ENCODE results near the gene XKRX. TPM values are rescaled to one million over a fixed set of nuclear protein-coding genes. Genes with fewer than 3 reads are reported as not detected.

Gene XKRX
- total RNA-seq, result 0.16 TPM

DNA sequence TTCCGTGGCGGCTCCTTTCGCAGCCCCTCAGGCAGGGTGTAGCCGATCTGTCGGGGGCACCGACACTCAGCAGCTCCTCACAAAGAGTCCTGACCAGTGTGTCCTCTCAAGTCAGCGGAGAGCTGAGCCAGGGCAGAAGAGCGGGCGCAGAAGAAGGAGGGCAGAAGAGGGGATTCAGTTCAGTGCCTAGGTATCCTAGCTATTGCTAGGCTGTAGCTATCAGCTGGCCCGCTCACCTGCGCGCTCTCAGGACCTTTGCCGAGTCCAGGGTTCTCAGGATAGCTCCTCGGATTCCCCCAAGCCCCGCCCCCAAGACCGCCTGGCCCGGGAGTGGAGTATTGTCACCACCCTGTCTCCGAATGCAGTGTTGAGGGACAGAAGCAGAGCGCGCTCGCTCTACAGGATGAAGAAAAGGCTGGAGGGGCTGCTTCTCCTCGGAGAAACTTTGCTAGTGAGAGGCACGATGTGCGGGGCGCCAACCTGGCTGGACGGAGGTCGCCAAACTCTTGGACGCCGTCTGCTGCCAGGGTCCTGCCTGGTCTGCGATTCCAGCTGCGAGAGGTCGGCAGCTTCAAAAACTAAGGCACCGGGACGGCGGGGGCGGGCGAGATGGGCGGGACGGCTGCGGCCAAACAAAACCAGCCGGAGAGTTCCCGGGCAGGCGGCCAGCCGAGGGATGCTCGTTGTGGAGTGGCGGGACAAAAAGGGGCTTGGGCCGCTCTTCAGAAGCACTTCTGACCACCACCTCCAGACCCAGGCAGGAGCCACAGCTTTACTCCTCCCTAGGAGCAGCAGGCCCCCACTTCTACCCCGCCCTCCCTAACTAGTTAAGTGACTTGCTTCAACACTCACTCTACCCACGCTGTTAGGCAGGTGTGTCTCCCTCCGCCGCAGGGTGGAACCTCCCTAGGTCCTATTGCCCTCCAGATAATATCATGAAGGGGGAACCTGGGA, at the start of gene XKRX:
TSS of gene XKRX (minus strand) at position 258 of the 954 bp plus-strand sequence. CDS start 613 bp downstream, outside the sequence.
- DNase-seq, result no peak

DNA sequence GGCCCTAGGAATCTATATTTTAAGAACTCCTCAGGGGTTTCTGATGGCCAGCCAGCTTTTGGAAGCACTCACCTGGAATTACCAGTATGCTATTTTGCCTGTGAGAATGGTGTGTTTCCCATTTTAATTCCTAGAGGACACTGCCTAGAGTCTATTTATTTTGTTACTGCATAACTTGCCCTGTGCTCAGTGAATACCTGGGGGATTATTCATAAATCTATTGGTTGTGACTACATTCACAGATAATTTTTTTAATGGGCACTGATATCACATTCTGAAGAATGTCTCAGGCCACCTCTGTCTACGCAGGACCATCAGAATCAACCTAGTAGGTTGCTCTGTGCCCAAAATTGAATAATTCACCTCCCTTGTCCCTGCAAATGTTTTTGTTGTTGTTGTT, 47.5 kb upstream of the XKRX start:
- no peak for DNase-seq

DNA sequence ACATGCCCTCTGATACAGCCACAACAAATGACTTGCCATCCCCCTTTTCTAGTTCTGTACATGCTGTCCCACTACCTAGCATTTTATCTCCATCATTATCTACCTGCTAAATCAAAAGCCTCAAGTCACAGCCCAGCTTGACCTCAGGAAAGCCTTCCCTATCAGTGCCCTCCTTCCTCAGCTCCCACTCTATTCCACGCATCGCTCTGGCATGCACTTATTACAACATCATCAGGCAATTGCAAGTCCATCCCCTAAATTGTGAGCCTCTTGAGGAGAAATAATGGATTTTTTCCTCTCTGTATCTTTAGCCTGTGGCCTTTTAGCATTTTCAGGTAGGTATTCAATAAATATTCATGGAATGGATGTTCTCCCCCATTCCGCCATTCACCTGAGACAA, 46.5 kb upstream of the XKRX start:
- DNase-seq, result no peak

DNA sequence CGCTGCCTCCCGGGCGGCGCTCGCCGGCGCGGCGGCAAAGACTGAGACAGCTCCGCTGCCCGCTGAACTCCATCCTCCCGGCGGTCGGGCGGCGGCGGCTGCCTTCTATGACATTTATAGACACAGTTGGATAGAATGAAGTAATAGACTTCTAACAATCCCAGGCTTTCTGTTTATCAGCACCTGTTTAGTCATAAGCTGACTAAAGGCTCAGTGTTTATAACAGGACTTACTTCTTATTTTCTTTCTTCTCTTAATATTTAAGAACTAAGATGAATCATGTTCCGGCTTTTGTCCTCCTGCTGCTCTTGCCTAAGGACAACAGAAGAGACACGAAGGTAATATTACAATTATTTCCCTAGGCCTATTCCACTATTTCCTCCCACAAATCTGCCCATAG, 44.7 kb upstream of the XKRX start:
- no peak for DNase-seq

DNA sequence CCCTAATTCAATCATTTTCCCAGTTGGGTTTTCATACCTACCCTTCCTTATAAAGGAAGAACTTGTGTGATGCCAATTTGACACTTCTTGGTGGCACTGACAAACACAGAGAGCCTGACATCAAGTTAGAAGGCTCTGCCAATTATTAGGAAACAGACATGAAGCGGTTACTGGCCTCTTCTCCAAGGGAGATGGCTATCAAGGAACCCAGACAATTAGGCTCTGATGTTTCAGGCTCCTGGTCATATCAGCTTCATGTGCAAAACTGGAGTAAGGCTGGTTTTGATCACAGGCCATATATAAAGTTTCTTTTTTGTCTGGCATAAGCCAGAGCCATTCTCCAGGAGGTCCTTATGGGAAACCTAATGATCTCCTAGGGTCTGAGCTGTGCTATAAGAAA, 41.2 kb upstream of the XKRX start:
- no peak for DNase-seq

DNA sequence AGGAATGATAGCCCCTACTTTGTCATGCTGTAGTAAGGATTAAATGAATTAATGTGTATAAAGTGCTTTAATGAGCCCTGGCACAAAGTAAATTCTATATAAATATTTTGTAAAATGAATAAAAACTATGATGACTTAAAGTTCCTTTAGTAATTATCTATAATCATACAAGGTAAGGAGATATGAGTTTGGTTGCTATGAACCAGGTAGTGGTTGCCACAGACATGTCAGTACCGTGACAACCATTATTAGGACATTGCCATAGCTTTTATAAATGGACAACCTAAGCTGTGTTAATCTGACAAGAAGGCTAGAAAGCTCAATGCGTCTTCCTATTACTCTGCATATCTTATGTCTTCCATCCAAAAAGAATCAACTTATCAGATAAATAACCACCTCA, 40.7 kb upstream of the XKRX start, which contains the start of gene ARL13A:
TSS of gene ARL13A (plus strand) at position 301 of the 400 bp plus-strand sequence. CDS start 3,982 bp downstream, outside the sequence.
- DNase-seq, result no peak

DNA sequence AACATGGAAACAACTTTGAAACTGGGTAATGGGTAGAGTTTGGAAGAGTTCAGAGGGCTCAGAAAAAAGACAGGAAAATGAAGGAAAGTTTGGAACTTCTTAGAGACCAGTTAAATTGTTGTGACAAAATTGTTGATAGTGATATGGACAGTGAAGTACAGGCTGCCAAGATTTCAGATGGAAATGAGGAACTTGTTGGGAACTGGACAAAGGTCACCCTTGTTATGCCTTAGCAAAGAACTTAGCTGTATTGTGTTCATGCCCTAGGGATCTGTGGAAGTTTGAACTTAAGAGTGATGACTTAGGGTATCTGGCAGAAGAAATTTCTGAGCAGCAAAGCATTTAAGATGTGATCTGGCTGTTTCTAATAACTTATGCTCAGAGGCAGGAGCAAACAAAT, 35.6 kb upstream of the XKRX start:
- no peak for DNase-seq

DNA sequence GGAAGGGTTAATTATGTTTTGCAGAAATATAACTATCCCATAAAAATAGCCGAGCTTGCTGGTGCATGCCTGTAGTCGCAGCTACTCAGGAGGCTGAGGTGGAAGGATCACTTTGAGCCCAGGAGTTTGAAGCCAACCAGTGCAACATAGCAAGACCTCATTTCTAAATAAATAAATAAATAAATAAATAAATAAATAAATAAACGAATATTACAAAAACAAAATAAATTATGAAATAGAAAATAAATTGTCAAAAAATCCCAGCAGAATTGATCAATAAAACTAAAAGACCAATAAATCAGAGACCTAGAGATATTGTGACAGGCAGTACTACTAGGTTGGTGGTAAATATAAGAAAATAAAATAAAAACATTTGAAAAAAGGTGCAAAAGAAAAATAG, 34.1 kb upstream of the XKRX start:
- DNase-seq, result no peak

DNA sequence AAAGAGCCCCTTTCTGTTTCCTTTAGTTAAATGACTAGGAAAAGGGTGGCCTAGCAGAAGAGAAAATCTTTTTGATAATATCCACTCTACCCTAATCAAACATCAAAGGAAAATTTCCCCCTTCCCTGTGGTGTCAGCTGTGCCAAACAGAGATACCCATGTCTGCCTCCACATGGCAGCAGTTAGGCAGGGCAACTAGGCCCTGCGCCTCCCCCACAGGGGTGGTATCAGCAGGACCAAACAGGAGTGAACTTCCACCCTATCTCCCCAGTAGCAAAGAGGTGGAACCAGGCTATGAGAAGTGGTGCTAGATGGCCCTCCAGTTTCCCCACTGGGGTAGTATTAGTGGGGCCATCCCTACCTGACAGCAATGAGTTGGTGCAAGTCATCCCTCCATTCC, 19.8 kb upstream of the XKRX start:
- no peak for DNase-seq

DNA sequence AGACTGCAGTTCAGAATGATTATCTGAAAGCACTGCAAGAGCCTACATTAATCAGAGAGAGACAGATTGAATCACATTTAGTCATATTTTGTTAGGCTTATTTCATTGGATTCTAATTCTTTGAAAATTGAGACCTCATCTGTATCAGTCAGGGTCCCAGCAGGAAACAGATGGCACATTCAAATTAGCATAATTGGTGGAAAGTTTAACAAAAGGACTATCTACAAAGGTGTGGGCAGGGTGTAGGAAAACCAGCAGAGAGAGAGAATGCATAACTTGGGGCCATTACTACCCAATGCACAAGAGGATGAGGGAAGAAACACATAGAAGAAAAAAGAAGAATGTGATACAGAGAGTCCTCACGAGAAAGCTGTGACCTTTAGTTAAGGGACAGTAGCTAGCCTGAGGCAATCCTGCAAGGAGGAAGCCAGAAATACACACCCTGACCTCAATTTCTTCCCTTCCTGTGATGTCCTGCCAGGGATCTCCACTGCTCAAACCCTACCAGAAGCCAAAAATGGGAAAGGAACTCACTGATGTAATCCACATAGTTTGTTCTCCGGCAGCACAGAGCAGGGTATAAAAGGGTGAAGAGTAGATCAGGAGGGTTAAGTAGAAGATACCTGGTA, 17.7 kb upstream of the XKRX start:
- DNase-seq, result no peak

DNA sequence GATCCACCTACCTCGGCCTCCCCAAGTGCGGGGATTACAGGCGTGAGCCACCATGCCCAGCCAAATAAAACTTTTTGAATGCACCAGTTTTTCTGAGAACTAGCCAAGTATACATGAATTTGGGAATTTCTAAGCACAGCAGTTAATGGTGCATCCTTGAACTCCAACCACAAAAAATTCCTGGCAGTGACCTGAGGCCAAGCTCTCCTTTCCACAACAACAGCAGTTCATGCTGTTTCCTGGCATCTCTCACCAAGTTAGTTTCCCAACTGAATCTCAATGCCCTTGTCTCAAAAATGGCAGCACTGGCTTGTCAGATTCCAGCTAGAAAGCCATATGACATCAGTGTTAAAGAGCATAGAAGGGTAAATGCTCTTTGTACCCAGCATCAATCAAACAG, 15.9 kb upstream of the XKRX start:
- DNase-seq, result no peak

DNA sequence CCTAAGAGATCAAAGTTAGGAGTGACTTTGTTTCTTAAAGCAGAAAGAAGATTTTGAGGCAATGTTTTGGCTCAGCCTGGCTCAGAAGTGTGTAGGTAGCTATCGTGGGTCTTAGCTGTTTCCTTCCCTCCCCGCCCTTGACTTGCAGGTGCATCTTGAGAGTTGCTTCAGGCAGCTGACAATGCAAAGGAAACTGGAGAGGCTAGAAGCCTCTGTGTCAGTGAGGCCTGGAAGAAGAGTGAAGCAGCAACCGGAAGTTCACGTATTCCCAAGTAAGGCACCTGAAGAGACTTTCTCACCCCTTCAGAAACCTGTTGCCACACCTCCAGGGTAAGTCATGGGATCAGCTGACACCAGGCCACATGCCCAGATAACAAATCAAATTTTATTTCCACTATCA, 10.6 kb upstream of the XKRX start:
- DNase-seq, result no peak

DNA sequence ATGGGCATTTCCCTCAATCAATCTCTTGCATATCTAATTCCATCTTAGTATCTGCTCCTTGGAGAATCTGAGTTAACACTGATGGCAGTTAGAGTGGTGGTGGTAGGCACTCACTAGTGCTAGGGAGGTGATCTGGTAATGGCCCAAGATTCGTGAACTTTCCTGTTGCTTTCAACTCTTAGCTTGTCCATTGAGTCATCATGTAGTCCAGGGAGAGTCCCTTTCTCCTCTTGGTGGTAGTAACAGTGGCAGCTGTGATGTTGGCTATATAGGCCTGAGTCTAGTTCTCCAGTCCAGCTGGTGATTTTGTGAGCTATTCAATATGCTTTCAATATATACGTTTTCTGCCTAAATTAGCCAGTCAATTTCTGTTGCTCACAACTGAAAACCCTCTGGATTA, 7.0 kb upstream of the XKRX start:
- DNase-seq, result no peak

DNA sequence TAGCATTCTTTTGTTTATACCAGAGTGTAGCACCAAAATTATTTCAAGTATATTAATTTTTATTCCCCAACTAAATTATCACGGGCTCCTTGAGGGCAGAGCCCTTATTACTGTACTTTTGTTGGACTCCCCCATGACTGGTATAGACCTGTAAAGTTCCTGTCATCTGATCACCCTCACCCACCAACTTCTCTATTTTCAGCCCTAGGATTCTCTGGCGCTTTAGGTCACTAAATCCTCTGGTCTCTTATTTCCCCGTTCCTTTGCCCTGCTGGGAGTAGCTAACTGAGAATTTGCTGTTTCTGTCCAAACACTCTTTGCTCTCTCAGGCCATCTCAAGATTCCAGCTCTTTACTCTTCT, 3.2 kb upstream of the XKRX start:
- no peak for DNase-seq

DNA sequence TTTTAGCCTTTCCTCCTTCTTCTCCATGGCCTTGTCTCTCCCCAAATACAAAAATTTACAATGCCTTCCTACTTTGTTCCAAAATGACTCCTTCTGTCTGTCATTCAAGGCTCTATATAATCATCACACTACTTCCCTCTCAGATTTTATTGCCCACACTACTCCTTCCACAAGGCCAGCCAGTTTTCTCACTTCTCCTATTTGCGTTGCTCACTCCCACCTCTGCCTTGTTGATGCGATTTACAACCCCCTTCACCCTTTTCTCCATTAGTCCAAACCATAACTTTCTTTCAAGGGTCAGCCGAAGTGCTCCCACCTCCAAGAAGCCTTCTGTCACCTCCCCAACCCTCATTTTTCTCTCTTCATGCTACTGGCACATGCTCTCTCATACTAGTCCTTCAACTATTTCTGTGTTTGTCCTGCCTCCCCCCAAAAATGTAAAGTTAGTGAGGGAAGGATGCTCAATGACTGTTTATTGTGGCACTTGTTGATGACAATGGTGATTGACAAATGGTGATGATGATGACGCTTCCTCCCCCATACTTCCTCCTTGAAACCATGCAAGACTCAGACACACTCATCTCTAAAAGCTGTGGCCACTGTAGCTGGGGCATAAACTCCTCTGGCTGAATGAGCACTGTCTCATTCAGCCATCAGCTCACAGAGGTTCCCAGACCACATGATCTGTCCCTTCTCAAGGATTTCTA, 2.7 kb upstream of the XKRX start:
- no peak for DNase-seq

DNA sequence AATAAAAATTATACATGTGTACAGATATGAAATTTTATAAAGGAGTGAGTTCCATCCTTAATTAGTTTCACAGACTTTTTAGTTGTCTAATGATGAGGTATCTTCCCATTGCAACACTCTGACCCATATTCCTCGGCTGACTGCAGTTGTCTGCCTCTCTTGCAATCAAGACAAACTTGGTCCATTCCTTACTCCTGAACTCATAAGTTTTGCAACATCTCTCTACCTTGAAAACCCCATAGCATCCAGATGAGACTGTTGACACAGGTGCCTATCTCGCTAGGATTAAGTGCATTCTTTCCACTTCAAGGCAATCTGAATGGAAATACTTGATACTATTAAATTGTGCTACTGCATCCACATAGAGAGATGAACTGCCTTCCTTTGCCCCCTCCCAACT, 2.3 kb downstream of the XKRX start:
- no peak for DNase-seq

DNA sequence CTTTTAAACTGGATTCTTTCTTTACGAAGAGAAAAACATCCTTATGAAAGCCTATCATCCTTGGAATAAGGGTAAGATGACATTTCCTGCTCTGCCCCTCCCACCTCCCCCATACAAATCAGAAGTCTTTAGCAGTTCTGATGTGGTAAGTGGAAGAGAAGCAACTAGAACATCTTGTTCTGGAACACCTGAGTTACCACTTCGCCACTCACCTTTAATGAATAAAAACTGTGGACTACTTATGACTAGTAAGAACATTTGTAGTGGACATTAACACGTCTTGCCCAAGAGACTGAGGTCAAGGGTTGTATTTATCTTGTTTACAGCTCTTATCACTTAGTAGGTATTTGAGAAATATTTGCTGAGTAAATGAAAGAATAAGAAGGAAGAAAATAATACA, 4.3 kb downstream of the XKRX start:
- DNase-seq, result no peak

DNA sequence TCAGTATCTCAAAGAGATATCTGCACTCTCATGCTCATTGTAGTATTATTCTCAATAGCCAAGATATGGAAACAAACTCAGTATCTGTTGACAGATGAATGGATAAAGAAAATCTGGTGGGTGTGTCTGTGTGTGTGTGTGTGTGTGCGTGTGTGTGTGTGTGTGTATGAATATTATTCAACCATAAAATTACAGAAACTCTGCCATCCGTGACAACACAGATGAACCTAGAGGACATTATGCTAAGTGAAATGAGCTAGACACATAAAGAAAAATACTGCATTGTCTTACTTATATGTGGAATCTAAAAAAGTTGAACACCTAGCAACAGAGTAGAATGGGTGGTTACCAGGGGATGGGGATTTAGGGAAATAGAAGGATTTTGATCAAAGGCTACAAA, 13.2 kb downstream of the XKRX start:
- no peak for DNase-seq

DNA sequence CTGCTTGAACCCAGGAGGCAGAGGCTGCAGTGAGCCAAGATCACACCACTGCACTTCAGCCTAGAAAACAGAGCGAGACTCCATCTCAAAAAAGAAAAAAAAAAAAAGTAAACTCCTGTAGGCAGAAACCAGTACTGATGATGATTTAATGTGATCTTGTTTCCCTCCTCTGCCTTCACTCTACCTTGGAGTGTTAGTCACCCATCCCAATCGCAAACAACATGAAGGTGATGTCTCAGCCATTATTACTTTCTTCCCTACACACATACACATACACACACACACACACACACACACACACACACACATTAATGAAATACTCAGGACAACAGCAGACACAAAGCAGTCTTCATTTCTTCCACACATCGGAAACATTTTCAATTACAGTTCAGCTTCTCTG, 15.6 kb downstream of the XKRX start:
- no peak for DNase-seq

DNA sequence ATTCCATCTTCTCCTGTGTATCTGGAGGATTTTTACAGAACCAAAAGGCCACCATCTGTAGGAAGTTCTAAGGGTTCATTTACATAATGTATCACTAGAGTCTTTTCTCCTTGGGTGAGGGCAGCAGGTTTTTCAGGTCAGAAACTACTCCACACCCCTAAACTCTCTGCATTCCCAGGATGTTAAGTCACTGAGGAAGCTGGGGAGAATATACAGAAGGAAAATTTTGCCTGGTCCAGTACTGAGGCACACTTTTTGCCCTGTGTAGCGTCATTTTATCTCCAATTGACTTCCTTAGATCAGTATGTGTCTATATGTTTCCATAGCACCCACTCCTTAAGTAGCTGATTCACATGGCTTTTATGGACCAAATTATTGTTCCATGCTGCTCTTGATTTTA, 17.0 kb downstream of the XKRX start:
- no peak for DNase-seq

DNA sequence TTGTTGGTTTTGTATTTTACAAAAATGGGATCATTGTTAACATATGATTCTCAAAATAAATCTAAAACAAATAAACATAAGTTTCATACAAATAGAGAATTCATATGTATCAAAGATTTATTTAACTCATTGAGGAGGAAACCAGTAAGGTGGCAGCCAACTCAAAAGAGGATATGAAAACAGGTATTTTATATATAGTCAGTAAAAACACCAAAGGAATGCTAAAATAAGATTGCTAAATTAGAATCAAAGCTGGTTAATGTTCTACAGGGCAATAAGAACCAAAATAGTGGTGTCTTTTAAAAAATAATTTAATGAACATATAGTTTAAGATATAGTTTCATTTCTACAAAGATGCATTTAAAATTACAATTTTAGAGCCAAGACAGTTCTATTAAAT, 23.1 kb downstream of the XKRX start:
- no peak for DNase-seq

DNA sequence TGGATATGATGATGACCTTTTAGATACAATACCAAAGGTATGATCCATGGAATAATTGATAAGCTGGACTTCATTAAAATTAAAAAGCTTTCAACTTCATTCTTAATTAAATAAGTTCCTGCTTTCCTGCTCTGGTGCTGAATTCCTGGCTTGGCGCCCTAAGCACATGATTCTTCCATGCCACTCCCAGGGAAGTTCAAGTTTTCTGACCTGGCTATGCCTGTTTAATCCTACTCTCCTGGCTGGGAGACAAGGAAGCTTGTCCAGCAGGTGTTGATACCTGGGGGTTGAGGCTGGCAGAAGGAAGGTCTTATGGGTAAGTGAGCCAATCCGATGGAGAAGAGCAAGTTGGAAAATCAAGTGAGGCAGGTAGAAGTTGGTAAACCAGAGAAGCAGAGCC, 24.3 kb downstream of the XKRX start:
- DNase-seq, result no peak

DNA sequence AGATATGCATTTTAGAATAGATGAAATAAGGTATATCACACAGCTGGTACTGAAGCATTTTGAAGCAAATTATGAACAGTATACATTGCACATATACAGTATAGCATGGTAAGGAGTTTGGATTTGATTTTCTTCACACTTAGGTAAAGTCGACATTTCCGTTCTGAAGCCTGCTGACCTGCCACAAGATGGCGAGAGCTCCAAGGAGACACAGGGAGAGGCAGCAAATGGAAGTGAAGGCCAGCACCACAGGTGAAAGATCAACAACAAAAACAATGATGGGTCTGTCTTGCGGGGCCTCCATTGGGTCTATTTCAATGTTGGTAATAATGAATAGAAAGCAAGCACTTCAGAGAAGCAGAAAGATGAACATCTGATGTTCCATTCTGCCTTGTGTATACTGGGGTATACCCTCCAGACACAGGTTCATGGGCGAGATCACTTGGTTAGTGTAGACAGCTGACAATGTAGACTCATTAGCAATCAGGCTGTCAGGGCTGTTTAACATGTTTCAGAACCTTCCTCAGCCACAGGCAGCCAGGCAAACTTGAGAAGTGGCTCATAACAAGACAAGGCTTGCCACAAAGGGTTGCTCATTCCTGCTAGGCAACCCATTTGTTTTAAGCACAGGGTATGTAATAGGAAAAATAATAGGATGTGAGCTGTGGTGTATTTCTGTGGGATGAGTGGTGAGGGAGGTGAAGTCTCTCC, 33.2 kb downstream of the XKRX start:
- no peak for DNase-seq
